K562 (cell line): ENCODE results near the gene SYNGR1. TPM values are rescaled to one million over a fixed set of nuclear protein-coding genes. Genes with fewer than 3 reads are reported as not detected.

Experiments used
- ARID4B ChIP-seq: sonication (generic); formaldehyde crosslinking; IDR thresholded peaks from 2 replicates; pipeline ENCODE4 v1.8.0; 2022; ENCODE audit warnings: mild to moderate bottlenecking, missing genetic modification reagents
- L3MBTL2 ChIP-seq: fragments of 450-650 bp; IDR thresholded peaks from 2 replicates; pipeline ENCODE4 v1.6.1; 2016; ENCODE audit warnings: mild to moderate bottlenecking, moderate library complexity
- PTTG1 ChIP-seq: fragments of 450-650 bp; IDR thresholded peaks from 2 replicates; pipeline ENCODE4 v1.6.1; 2016; ENCODE audit warnings: low read depth, mild to moderate bottlenecking, missing genetic modification characterization, missing compliant biosample characterization
- RREB1 ChIP-seq: fragments of 250-450 bp; sonication (Bioruptor Pico); IDR thresholded peaks from 2 replicates; pipeline ENCODE4 v1.4.0; 2020
- SMARCA4 ChIP-seq: fragments of 450-650 bp; IDR thresholded peaks from 2 replicates; pipeline ENCODE4 v1.6.1; 2016
- TAF7 ChIP-seq: fragments of 450-650 bp; IDR thresholded peaks from 2 replicates; pipeline ENCODE4 v1.6.1; 2016; ENCODE audit warnings: missing genetic modification characterization, missing compliant biosample characterization
- TFAM ChIP-seq: fragments of 250-450 bp; sonication (Bioruptor Pico); conservative IDR thresholded peaks from 2 replicates; pipeline ENCODE4 v1.5.0; 2021; ENCODE audit warnings: mild to moderate bottlenecking, moderate library complexity
- ZNF140 ChIP-seq: fragments of 250-450 bp; sonication (Bioruptor Pico); IDR thresholded peaks from 2 replicates; pipeline ENCODE4 v1.8.0; 2021; ENCODE audit warnings: moderate library complexity, mild to moderate bottlenecking, inconsistent platforms
- polyA plus RNA-seq, 8 experiments: library from polyadenylated mRNA; depleted of rRNA in 4 of 8; stranded (reverse) in 5 of 8; unstranded in 3 of 8; fragments of >200 nt; fragmentation: Nextera tagmentation in 2 of 8; fragmentation: Illumina TruSeq in 1 of 8; extraction: Ambion mirVana in 2 of 8; extraction: Trizol in 1 of 8; gene quantifications; 2 replicates each; pipeline versions ENCODE4 v1.2.1 to v1.2.3, GENCODE V29; 2011 to 2014; ENCODE audit warnings: inconsistent platforms in 1 of 8, missing spikeins in 1 of 8
- total RNA-seq, 7 experiments: library from RNA; depleted of rRNA in 6 of 7; stranded (reverse); fragments of >200 nt in 6 of 7; fragmentation: Illumina TruSeq in 2 of 7; extraction: Trizol in 2 of 7; gene quantifications; 2 replicates each; pipeline versions ENCODE4 v1.2.1 to v1.2.3, GENCODE V29; 2011 to 2021; ENCODE audit warnings: low replicate concordance in 1 of 7
- TF ChIP-seq, protein P1 (sequence below), 2 experiments: IDR thresholded peaks; 2 replicates each; pipeline ENCODE4 v1.6.1; 2011; ENCODE audit warnings: borderline replicate concordance in 1 of 2, control low read depth in 1 of 2, low read depth in 1 of 2, low read length in 1 of 2, mild to moderate bottlenecking in 1 of 2, mixed read lengths in 1 of 2, moderate library complexity in 1 of 2; ENCODE audit not compliant: insufficient read depth in 1 of 2, insufficient read length in 1 of 2, poor library complexity in 1 of 2, severe bottlenecking in 1 of 2; ENCODE audit errors: extremely low read depth in 1 of 2
- TF ChIP-seq, protein P2 (sequence below): IDR thresholded peaks from 2 replicates; pipeline ENCODE4 v1.6.1; 2011; ENCODE audit not compliant: insufficient read length; ENCODE audit errors: extremely low read depth
- TF ChIP-seq, protein P3 (sequence below): fragments of 150-350 bp; conservative IDR thresholded peaks from 2 replicates; pipeline ENCODE4 v1.6.1; 2014; ENCODE audit warnings: low read length

SYNGR1 gene
- total and polyA plus RNA-seq, 9 of the 15 experiments (the other 6 are each of a cell fraction or from before 2014, with no cell fraction given): 1.8 to 15.9 (median 5.5) TPM

DNA sequence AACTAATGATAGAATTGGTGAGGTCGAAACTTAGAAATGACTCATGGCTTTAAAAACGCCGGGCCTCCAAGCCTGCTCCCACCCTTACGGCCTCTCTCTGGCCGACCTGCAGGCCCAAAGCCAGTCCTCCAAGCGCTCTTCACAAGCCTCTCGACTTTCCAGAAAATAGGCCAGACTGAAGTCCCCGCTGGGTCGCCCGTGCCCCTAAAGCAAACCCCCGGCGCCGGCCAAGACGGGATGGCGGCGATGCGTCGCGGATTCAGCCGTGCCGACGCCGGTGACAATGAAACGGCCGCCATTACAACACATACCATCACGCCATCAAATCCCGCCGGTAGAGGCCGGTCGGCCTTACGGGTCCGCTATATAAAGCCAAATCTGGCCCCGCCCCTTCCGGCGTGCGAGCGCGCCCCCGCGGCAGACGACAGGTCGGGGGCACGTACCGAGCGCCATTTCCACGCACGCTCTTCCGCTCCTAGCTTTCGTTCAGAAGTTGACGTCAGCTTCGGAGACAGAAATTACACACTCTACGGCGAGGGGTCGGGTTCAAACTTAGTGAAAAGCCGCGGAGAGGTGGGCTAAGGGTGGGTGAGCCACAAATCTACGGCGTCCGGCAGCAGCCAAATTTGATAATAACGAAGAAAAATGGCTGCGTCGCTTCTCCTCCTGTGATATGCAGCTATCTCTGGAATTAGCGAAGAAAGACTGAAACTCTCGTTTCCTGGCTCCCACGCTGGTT, 30.3 kb upstream of the SYNGR1 start, which contains the start of gene RPL3 (continued):
- TF ChIP-seq ARID4B (CRISPR knock-in tag): no peak
- no peak for TF ChIP-seq RREB1 (CRISPR knock-in tag)
- TF ChIP-seq, protein P1, sequence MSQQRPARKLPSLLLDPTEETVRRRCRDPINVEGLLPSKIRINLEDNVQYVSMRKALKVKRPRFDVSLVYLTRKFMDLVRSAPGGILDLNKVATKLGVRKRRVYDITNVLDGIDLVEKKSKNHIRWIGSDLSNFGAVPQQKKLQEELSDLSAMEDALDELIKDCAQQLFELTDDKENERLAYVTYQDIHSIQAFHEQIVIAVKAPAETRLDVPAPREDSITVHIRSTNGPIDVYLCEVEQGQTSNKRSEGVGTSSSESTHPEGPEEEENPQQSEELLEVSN (IDR thresholded peaks at IDR 0.05; ENCODE audit: borderline replicate concordance in 1 of 2, extremely low read depth in 1 of 2, insufficient read depth in 1 of 2, insufficient read length in 1 of 2, low read depth in 1 of 2, low read length in 1 of 2, poor library complexity in 1 of 2, severe bottlenecking in 1 of 2): peak; percentile 31 to 55
- TF ChIP-seq L3MBTL2: peak; percentile 59
- TF ChIP-seq, protein P2, sequence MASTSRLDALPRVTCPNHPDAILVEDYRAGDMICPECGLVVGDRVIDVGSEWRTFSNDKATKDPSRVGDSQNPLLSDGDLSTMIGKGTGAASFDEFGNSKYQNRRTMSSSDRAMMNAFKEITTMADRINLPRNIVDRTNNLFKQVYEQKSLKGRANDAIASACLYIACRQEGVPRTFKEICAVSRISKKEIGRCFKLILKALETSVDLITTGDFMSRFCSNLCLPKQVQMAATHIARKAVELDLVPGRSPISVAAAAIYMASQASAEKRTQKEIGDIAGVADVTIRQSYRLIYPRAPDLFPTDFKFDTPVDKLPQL: peak; percentile 86
- TF ChIP-seq, protein P3, sequence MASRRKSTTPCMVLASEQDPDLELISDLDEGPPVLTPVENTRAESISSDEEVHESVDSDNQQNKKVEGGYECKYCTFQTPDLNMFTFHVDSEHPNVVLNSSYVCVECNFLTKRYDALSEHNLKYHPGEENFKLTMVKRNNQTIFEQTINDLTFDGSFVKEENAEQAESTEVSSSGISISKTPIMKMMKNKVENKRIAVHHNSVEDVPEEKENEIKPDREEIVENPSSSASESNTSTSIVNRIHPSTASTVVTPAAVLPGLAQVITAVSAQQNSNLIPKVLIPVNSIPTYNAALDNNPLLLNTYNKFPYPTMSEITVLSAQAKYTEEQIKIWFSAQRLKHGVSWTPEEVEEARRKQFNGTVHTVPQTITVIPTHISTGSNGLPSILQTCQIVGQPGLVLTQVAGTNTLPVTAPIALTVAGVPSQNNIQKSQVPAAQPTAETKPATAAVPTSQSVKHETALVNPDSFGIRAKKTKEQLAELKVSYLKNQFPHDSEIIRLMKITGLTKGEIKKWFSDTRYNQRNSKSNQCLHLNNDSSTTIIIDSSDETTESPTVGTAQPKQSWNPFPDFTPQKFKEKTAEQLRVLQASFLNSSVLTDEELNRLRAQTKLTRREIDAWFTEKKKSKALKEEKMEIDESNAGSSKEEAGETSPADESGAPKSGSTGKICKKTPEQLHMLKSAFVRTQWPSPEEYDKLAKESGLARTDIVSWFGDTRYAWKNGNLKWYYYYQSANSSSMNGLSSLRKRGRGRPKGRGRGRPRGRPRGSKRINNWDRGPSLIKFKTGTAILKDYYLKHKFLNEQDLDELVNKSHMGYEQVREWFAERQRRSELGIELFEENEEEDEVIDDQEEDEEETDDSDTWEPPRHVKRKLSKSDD: no peak
- no peak for TF ChIP-seq TFAM (CRISPR knock-in tag)
- no peak for TF ChIP-seq ZNF140 (CRISPR knock-in tag)
- TF ChIP-seq PTTG1 (tag): no peak
- TF ChIP-seq SMARCA4: no peak
- TF ChIP-seq TAF7: peak; percentile 98
